Astrocyte (in vitro differentiated cells and primary cell): Measurements from ENCODE around the gene DSE. TPM values are rescaled to one million over a fixed set of nuclear protein-coding genes. Genes with fewer than 3 reads are reported as not detected.

Source experiments
- DNase-seq: peaks from one replicate; pipeline ENCODE4 v3.0.0-alpha.2; 2010; ENCODE audit warnings: low read depth
- FAIRE-seq: peaks from 2 replicates; lab custom pipeline; 2011; peaks lifted over from hg19 to GRCh38; lab: Jason Lieb, UNC
- H2AFZ ChIP-seq: 2 replicates; pipeline ENCODE4 v1.6.0; 2012; ENCODE audit warnings: low read depth, low read length, inconsistent platforms
- H3K27ac ChIP-seq: 2 replicates; pipeline ENCODE4 v1.5.1; 2011; ENCODE audit warnings: low read depth, low read length, inconsistent platforms
- H3K27me3 ChIP-seq: 2 replicates; pipeline ENCODE4 v1.6.0; 2011; ENCODE audit warnings: low read length, inconsistent platforms; ENCODE audit not compliant: insufficient read depth
- H3K36me3 ChIP-seq: 2 replicates; pipeline ENCODE4 v1.5.1; 2011; ENCODE audit warnings: low read length, inconsistent platforms; ENCODE audit not compliant: insufficient read depth
- H3K4me1 ChIP-seq: 2 replicates; pipeline ENCODE4 v1.5.1; 2011; ENCODE audit warnings: low read length, inconsistent platforms; ENCODE audit not compliant: insufficient read depth
- H3K4me2 ChIP-seq: 2 replicates; pipeline ENCODE4 v1.6.0; 2012; ENCODE audit warnings: low read length, inconsistent platforms
- H3K4me3 ChIP-seq: 2 replicates; pipeline ENCODE4 v1.5.1; 2011; ENCODE audit warnings: low read depth, mild to moderate bottlenecking, low read length, inconsistent platforms; ENCODE audit not compliant: insufficient read depth
- H3K79me2 ChIP-seq: 2 replicates; pipeline ENCODE4 v1.6.0; 2012; ENCODE audit warnings: mild to moderate bottlenecking, low read length, inconsistent platforms; ENCODE audit not compliant: insufficient read depth
- H3K9ac ChIP-seq: 2 replicates; pipeline ENCODE4 v1.6.0; 2012; ENCODE audit warnings: mild to moderate bottlenecking, low read length, inconsistent platforms
- H3K9me3 ChIP-seq: 2 replicates; pipeline ENCODE4 v1.5.1; 2012; ENCODE audit warnings: low read depth, mild to moderate bottlenecking, low read length, inconsistent platforms; ENCODE audit not compliant: insufficient read depth
- H4K20me1 ChIP-seq: 2 replicates; pipeline ENCODE4 v1.6.0; 2012; ENCODE audit warnings: low read length, inconsistent platforms; ENCODE audit not compliant: insufficient read depth
- H3K27ac Mint-ChIP-seq: one replicate; pipeline ENCODE4 v1.8.0; 2021; ENCODE audit warnings: mild to moderate bottlenecking, mixed read lengths; ENCODE audit not compliant: unreplicated experiment
- H3K27me3 Mint-ChIP-seq: one replicate; pipeline ENCODE4 v1.8.0; 2021; ENCODE audit warnings: low read depth, mixed read lengths; ENCODE audit not compliant: unreplicated experiment
- H3K36me3 Mint-ChIP-seq: one replicate; pipeline ENCODE4 v1.8.0; 2021; ENCODE audit warnings: low read depth, mixed read lengths; ENCODE audit not compliant: unreplicated experiment
- H3K4me1 Mint-ChIP-seq: one replicate; pipeline ENCODE4 v1.8.0; 2021; ENCODE audit warnings: low read depth, mixed read lengths; ENCODE audit not compliant: unreplicated experiment
- H3K4me3 Mint-ChIP-seq: one replicate; pipeline ENCODE4 v1.8.0; 2021; ENCODE audit warnings: mild to moderate bottlenecking, moderate library complexity, mixed read lengths; ENCODE audit not compliant: unreplicated experiment
- H3K9me3 Mint-ChIP-seq: one replicate; pipeline ENCODE4 v1.8.0; 2021; ENCODE audit warnings: mild to moderate bottlenecking, mixed read lengths; ENCODE audit not compliant: unreplicated experiment
- EZH2 ChIP-seq: IDR thresholded peaks from 2 replicates; pipeline ENCODE4 v1.6.1; 2012; ENCODE audit warnings: mild to moderate bottlenecking, low read length, inconsistent platforms; ENCODE audit not compliant: insufficient read depth
- total RNA-seq: library from RNA; stranded (reverse); gene quantifications from 2 replicates; pipeline ENCODE4 v1.2.1, GENCODE V29; 2021
- TF ChIP-seq, protein P1 (sequence below): IDR thresholded peaks from 2 replicates; pipeline ENCODE4 v1.5.1; 2011; ENCODE audit warnings: low read depth, mild to moderate bottlenecking, inconsistent platforms, low read length, moderate library complexity; ENCODE audit not compliant: insufficient read depth

Gene DSE
- total RNA-seq, 1 donor from 2014 or later, result 83.2 TPM

DNA sequence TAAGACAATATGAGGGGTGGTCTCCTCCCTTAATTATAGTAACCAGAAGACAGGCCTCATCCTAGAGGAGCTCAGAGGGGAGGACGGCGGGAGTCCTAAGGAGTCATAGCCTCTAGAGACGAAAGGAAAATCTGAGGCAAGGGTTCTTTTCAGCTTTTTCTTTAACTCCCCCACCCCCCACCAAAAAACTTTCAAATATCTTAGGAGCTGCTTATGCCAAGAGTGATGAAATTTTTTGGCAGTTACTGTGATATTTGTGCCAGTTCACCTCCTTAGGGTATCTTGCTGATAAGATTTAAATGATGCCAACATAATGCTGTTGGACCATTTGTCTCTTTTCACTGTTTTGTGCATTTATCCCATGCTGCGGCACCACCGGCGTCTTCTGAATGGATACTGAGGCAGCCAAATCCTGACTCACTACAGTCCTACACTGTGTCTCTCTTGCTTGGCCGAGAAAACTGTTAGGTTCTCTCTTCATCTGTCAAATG is 44.5 kb upstream of the DSE start:
- H3K36me3 ChIP-seq, result no peaks in the 10 kb centered on the region
- Mint-ChIP-seq H3K4me1 (peaks cover 4% of the 10 kb centered on the region), H3K36me3 (no peaks in the 10 kb centered on the region), H3K27ac (no peak overlapping the region), H3K27me3 (no peaks in the 10 kb centered on the region), H3K9me3 (no peaks in the 10 kb centered on the region), H3K4me3 (no peak overlapping the region)
- H4K20me1 ChIP-seq, result no peaks in the 10 kb centered on the region
- no peaks in the 10 kb centered on the region for H3K4me1 ChIP-seq
- no peak overlapping the region for H3K4me3 ChIP-seq
- TF ChIP-seq, protein P1, sequence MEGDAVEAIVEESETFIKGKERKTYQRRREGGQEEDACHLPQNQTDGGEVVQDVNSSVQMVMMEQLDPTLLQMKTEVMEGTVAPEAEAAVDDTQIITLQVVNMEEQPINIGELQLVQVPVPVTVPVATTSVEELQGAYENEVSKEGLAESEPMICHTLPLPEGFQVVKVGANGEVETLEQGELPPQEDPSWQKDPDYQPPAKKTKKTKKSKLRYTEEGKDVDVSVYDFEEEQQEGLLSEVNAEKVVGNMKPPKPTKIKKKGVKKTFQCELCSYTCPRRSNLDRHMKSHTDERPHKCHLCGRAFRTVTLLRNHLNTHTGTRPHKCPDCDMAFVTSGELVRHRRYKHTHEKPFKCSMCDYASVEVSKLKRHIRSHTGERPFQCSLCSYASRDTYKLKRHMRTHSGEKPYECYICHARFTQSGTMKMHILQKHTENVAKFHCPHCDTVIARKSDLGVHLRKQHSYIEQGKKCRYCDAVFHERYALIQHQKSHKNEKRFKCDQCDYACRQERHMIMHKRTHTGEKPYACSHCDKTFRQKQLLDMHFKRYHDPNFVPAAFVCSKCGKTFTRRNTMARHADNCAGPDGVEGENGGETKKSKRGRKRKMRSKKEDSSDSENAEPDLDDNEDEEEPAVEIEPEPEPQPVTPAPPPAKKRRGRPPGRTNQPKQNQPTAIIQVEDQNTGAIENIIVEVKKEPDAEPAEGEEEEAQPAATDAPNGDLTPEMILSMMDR, result no peak
- TF ChIP-seq EZH2, result no peak
- DNase-seq (peak; percentile 26), FAIRE-seq (no peak)
- no peaks in the 10 kb centered on the region for H3K79me2 ChIP-seq
- H2AFZ ChIP-seq, result no peak overlapping the region
- H3K4me2 ChIP-seq, result no peak overlapping the region
- no peaks in the 10 kb centered on the region for H3K27me3 ChIP-seq
- H3K9me3 ChIP-seq, result no peaks in the 10 kb centered on the region
- H3K9ac ChIP-seq, result no peak overlapping the region
- H3K27ac ChIP-seq, result no peak overlapping the region

DNA sequence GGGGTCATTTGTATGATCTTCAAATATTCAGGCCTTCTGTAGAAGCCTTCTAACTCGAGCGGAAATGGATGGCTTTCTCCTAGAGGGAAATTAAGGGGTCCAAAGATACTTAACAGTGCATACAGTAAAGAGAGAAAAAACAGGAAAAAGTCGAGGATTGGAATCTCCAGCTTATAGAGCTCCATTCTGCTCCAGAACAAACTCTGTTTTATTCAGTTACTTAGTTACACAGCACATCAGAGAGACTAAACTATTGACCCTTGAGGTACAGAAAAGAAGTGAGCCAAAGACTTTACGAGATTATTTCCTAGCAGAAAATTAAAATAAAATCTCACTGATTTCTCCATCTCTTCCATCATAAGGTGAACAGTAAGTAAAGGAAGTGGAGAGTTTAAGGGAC is 43.8 kb upstream of the DSE start:
- Mint-ChIP-seq H3K27me3 (no peaks in the 10 kb centered on the region), H3K4me1 (peaks cover 4% of the 10 kb centered on the region), H3K36me3 (no peaks in the 10 kb centered on the region), H3K9me3 (no peaks in the 10 kb centered on the region), H3K4me3 (no peak overlapping the region), H3K27ac (no peak overlapping the region)
- no peak overlapping the region for H2AFZ ChIP-seq
- H3K36me3 ChIP-seq, result no peaks in the 10 kb centered on the region
- no peaks in the 10 kb centered on the region for H3K4me1 ChIP-seq
- H3K79me2 ChIP-seq, result no peaks in the 10 kb centered on the region
- H3K27ac ChIP-seq, result no peak overlapping the region
- no peak overlapping the region for H3K4me2 ChIP-seq
- TF ChIP-seq, protein P1, result no peak
- no peak for TF ChIP-seq EZH2
- no peak overlapping the region for H3K9ac ChIP-seq
- H3K27me3 ChIP-seq, result no peaks in the 10 kb centered on the region
- H3K4me3 ChIP-seq, result no peak overlapping the region
- no peaks in the 10 kb centered on the region for H3K9me3 ChIP-seq
- FAIRE-seq (no peak), DNase-seq (no peak)
- no peaks in the 10 kb centered on the region for H4K20me1 ChIP-seq

DNA sequence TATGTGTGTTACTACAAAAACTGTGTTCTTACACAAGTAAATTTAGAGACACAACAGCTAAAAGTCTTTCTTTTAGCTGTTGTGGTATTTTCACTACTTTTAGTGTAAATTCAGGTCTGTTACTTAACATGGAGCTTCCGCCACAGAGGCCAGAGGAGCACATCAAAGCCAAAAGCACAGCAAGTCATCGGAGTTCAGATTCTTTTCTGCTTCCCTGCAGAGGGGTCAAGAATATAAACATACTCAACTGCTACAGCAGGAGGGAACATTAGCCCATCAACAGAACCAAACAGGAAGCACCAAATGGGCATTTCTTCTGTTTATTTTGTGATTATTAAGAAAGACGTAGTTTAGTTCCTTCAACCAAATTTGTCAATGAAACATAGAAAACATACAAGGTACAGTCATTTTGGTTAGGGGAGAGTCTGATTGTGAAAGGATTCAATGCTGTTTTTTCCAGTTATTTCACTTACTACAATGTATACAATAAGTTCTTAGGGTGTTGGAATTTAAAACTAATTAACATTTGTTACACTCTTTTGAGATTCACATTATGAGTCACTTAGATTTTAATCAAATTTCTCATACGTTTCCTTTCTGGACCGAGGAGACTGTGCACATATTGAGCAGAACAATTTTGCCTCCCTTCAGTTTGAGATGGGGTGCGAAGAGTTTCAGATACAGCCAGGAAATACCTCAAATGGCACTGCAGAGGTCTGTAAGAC is 42.8 kb upstream of the DSE start:
- TF ChIP-seq, protein P1, result no peak
- TF ChIP-seq EZH2, result no peak
- Histone ChIP-seq H3K9me3 (no peaks in the 10 kb centered on the region), H3K4me2 (peak overlapping the region; percentile 28), H3K79me2 (no peaks in the 10 kb centered on the region), H3K27me3 (no peaks in the 10 kb centered on the region), H3K4me1 (no peaks in the 10 kb centered on the region), H3K36me3 (no peaks in the 10 kb centered on the region), H2AFZ (no peak overlapping the region), H3K4me3 (no peak overlapping the region), H3K9ac (no peak overlapping the region), H4K20me1 (no peaks in the 10 kb centered on the region), H3K27ac (no peak overlapping the region)
- H3K9me3 Mint-ChIP-seq, result peaks cover under 1% of the 10 kb centered on the region
- no peak overlapping the region for H3K4me3 Mint-ChIP-seq
- H3K36me3 Mint-ChIP-seq, result peaks cover under 1% of the 10 kb centered on the region
- H3K27me3 Mint-ChIP-seq, result no peaks in the 10 kb centered on the region
- H3K27ac Mint-ChIP-seq, result no peak overlapping the region
- DNase-seq (no peak), FAIRE-seq (no peak)
- H3K4me1 Mint-ChIP-seq, result peaks cover 4% of the 10 kb centered on the region
